ENCODE results near the gene SCGB3A2.
A peak's percentile ranks its signal among the peaks of the same experiment; 100 is the strongest.
"Not testable (repeated sequence)": the region's sequence is repeated elsewhere in the genome, so short reads cannot be mapped to it uniquely, and the experiment has no call there.

Gene SCGB3A2

GRCh38 chr5:147863454-147864158, 14.9 kb upstream of the SCGB3A2 start:
- no peak for DNase-seq (ENCODE audit: low read depth)

GRCh38 chr5:147869112-147869511, 9.4 kb upstream of the SCGB3A2 start:
- DNase-seq (ENCODE audit: low read depth): no peak

DNA sequence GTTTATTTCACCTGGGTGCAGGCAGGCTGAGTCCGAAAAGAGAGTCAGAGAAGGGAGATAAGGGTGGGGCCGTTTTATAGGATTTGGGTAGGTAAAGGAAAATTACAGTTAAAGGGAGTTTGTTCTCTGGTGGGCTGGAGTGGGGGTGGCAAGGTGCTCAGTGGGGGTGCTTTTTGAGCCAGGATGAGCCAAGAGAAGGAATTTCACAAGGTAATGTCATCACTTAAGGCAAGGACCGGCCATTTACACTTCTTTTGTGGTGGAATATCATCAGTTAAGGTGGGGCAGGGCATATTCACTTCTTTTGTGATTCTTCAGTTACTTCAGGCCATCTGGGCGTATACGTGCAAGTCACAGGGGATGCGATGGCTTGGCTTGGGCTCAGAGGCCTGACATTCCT, 8.6 kb upstream of the SCGB3A2 start:
- DNase-seq (ENCODE audit: low read depth): not testable (repeated sequence)

DNA sequence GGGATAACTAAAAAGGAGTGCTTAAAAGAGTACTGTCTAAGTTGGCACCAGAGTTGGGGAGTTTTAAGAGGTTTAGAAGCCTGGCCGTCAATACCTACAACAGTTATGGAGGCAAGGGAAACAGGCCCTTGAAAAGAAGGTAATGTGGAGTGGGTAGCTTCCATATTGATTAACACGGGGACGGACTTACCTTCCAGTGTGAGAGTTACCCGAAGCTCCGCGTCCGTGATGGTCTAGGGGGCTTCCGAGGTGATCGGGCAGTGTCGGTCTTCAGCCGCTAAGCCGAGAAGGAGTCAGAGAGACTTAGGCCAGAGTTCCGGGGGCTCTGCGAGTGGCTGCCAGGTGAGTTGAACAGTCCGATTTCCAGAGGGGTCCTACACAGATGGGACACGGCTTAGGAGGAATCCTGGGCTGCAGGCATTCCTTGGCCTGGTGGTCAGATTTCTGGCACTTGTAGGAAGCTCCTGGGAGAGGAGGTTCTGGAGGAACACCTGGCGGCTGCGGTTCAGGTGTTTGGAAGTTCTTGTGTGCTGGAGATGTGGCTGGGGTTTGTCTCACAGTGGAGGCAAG, 6.4 kb upstream of the SCGB3A2 start:
- not testable (repeated sequence) for DNase-seq (ENCODE audit: low read depth)

DNA sequence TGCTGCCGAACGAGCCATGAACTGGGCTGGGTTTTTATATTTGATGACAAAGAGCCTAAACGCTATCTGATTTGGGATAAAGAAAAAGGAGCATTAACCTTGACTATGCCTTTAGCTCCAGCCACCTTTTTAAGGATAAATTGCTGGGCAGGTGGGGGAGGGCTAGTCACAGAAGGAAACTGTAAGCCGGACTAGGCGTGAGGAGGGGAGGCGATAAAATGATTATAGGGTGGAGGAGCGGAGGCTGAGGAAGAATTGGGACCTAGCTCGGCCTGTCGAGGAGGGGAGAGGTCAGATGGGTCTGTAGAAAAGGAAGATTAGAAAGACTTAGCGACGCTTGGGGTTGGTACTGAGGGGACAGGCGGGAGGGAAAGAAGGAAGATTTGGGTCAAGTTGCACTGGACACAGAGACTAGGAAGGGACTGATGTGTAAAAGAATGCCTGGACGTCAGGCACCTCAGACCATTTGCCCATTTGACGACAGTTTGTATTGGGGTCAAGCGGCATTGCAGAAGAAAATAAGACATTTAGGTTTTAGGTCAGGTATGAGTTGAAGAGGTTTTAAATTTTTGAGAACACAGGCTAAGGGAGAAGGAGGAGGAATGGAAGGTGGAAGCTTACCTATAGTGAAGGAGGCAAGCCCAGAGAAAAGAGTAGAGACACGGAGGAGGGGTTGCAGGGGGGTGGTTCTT, 5.6 kb upstream of the SCGB3A2 start:
- not testable (repeated sequence) for DNase-seq (ENCODE audit: low read depth)

DNA sequence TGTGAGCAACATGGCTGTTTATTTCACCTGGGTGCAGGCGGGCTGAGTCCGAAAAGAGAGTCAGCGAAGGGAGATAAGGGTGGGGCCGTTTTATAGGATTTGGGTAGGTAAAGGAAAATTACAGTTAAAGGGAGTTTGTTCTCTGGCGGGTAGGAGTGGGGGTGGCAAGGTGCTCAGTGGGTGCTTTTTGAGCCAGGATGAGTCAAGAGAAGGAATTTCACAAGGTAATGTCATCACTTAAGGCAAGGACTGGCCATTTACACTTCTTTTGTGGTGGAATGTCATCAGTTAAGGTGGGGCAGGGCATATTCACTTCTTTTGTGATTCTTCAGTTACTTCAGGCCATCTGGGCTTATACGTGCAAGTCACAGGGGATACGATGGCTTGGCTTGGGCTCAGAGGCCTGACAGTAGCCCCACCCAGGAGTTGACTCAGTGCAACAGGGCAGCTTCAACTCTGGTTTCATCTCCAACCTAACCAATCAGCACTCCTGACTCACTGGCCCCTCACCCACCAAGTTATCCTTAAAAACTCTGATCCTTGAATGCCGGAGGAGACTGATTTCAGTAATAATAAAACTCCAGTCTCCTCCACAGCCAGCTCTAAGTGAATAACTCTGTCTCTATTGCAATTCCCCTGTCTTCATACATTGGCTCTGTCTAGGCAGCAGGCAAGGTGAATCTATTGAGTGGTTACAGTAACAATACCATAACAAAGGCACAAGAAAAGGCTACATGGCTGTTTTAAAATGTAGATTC, 4.2 kb upstream of the SCGB3A2 start:
- DNase-seq (ENCODE audit: low read depth): not testable (repeated sequence)

DNA sequence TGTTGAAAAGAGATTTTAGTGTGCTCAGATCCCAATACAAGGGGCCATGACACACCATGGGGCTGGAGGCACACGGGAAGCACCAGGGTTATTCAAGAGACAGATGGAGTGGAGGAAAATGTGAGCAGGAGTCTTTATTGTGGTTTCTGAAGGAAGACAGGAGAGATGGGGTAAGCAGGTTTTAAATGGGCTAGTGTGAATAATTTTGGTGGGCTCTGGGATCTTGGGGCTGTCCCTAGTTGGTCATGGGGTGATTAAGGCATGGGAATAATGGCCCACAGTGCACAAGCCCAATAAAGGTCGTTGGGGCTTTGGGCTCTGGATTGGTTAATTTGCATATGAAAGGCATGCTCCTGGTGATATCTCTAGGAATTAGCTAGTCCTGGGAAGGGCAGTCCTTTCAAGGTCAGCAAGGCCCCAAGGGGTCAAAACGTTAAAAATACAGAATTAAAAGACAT, 3.6 kb upstream of the SCGB3A2 start:
- no peak for DNase-seq (ENCODE audit: low read depth)

- DNase-seq (ENCODE audit: low read depth): no peak
Measured at GRCh38 chr5:147876141-147876540, 2.4 kb upstream of the SCGB3A2 start.

DNA sequence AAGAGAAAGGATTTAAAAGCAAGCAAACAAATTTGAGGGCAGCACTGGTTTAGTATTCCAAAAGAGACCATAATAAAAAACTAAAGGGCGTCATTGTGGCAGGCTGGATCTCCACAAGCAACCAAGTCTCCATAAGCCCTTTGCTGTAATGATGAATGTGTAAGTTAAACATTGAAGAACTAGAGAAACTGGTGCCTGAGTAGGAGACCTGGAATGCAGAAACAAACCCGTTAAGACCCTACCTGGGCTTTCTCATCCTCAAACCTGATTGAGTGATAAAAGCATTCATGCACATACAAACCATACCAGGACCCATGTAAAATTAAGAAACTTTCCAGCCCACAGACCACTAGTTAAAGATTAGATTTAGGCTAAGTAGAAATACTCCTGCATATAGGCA, 1.9 kb upstream of the SCGB3A2 start:
- no peak for DNase-seq (ENCODE audit: low read depth)

- DNase-seq (ENCODE audit: low read depth): no peak
Measured at GRCh38 chr5:147879784-147880183, 1.3 kb downstream of the SCGB3A2 start.

- no peak for DNase-seq (ENCODE audit: low read depth)
Measured at GRCh38 chr5:147880487-147880886, 2.0 kb downstream of the SCGB3A2 start.

- no peak for DNase-seq (ENCODE audit: low read depth)
Measured at GRCh38 chr5:147882586-147883313, 4.2 kb downstream of the SCGB3A2 start.

- peak; percentile 19 for DNase-seq (ENCODE audit: low read depth)
Measured at GRCh38 chr5:147887026-147887627, 8.6 kb downstream of the SCGB3A2 start.

DNA sequence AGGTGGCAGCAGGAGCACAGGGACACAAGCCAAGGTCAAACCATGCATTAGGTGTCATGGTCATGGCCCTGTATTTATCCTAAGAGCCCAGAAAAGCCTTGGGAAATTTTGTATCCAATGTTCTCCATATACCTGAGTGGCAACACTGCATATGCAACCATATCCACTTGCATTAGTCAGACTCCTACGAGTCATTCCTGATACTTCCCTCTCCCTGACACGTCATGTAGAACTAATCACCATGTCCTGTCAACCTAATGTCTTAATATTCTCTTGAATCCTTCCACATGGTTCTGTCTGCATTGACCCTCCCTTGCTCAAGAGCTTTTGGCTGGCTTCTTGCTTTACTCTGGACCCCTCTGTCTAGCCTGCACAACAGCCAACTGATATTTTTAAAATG, 9.4 kb downstream of the SCGB3A2 start:
- peak; percentile 28 for DNase-seq (ENCODE audit: low read depth)

- DNase-seq (ENCODE audit: low read depth): peak; percentile 53
Measured at GRCh38 chr5:147892696-147893296, 14.3 kb downstream of the SCGB3A2 start.

- peak; percentile 19 for DNase-seq (ENCODE audit: low read depth)
Measured at GRCh38 chr5:147893820-147894219, 15.3 kb downstream of the SCGB3A2 start.

GRCh38 chr5:147895864-147896263, 17.4 kb downstream of the SCGB3A2 start:
- DNase-seq (ENCODE audit: low read depth): no peak

DNA sequence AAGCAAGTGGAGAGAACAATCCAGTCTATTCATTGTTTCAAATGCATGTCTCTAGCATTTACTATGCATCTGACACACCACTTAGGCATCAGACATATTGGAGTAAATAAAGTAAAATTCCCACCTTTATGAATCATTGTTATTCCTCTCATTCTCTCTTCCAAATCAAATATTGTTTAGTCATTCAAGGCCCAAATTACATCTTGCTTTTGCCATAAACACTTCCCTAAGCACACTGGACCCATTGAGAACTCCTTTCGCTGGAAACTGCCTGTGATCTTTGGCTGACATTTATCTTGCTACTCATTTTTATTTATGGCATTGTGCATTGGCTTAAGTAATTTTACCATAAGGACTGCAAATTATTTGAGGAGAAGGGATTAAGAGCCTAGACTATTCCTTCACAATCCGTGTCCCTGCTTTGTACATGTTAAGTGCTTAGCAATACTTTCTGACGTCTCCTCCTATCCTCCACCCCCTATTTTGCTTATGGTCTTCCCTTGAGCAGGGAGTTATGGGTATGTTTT, 20.4 kb downstream of the SCGB3A2 start:
- DNase-seq (ENCODE audit: low read depth): peak; percentile 18

DNA sequence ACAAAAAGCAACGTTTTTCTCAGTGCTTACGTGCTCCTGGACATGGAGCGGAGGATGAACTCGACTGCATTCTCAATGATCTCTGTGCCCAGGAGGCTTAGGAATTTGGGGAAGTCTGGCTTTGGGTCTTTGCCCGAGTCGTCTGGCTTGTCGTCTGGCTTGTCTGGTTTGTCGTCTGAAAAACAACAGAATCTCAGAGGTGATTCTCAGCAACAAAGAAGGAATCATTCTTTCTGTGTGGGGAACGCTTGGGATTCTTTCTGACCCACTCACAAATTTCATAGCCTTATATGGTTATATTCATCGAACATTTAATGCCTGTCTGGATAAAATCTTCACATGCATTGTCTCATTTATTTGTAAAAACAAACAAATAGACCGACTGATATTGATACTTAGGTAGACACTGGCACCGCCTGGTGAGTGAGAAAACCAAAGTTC, 23.1 kb downstream of the SCGB3A2 start:
- DNase-seq (ENCODE audit: low read depth): peak; percentile 83

GRCh38 chr5:147902609-147903115, 24.2 kb downstream of the SCGB3A2 start:
- no peak for DNase-seq (ENCODE audit: low read depth)
